Endothelial cell of umbilical vein (primary cell): Measurements from ENCODE around the gene GSDME. TPM values are rescaled to one million over a fixed set of nuclear protein-coding genes. Genes with fewer than 3 reads are reported as not detected.

ENCODE experiments used
- BruUV-seq: library from RNA; stranded (reverse); fragments of 400-500 nt; replicated peaks from 2 replicates; lab custom pipeline; 2021; lab: Mats Ljungman, UMichigan
- CTCF ChIA-PET: fragments of 300-600, 350-600 bp; sonication (Branson Sonifier 250); formaldehyde crosslinking; loops from one replicate; lab custom pipeline; 2021; ENCODE audit warnings: antibody characterized with exemption, inconsistent platforms; lab: Charles Lee
- POLR2A ChIA-PET: fragments of 300-600, 350-600 bp; sonication (Branson Sonifier 250); formaldehyde crosslinking; loops from one replicate; lab custom pipeline; 2021; ENCODE audit warnings: antibody characterized with exemption, inconsistent platforms; lab: Charles Lee
- DNase-seq: peaks from one replicate; pipeline ENCODE4 v3.0.0-alpha.2; 2011; ENCODE audit warnings: low read depth, low spot score
- FAIRE-seq: peaks from 2 replicates; lab custom pipeline; 2011; peaks lifted over from hg19 to GRCh38; lab: Jason Lieb, UNC
- H2AFZ ChIP-seq: 2 replicates; pipeline ENCODE4 v1.6.0; 2012; ENCODE audit warnings: low read depth, low read length, control low read depth, inconsistent platforms
- H3K27ac ChIP-seq: 2 replicates; pipeline ENCODE4 v1.5.1; 2011; ENCODE audit warnings: low read depth, mild to moderate bottlenecking, control low read depth, low read length, moderate library complexity; ENCODE audit not compliant: insufficient read depth
- H3K27me3 ChIP-seq, 2 experiments: 2 replicates each; pipeline versions ENCODE4 v1.6.0 to v1.6.1; 2011; ENCODE audit warnings: low read length in 2 of 2, mixed read lengths in 1 of 2; ENCODE audit not compliant: control insufficient read depth in 2 of 2, insufficient read depth in 2 of 2
- H3K36me3 ChIP-seq, 2 experiments: 2 replicates in 1 of 2; 3 replicates in 1 of 2; pipeline ENCODE4 v1.5.1; 2011; ENCODE audit warnings: low read length in 2 of 2, mild to moderate bottlenecking in 1 of 2, moderate library complexity in 1 of 2; ENCODE audit not compliant: control insufficient read depth in 2 of 2, insufficient read depth in 2 of 2; ENCODE audit errors: extremely low read depth in 1 of 2
- H3K4me1 ChIP-seq: 3 replicates; pipeline ENCODE4 v1.5.1; 2011; ENCODE audit warnings: mild to moderate bottlenecking, low read length; ENCODE audit not compliant: control insufficient read depth, insufficient read depth; ENCODE audit errors: extremely low read depth
- H3K4me2 ChIP-seq: 2 replicates; pipeline ENCODE4 v1.6.1; 2011; ENCODE audit warnings: low read length, control low read depth, mixed read lengths; ENCODE audit not compliant: insufficient read depth
- H3K4me3 ChIP-seq, 3 experiments: fragments of 200-600 bp in 1 of 3; sonication (generic), shearing (Covaris generic) in 1 of 3; replicated peaks in 1 of 3; 2 replicates each; pipeline ENCODE4 v1.5.1; 2011 to 2016; ENCODE audit warnings: control low read depth in 3 of 3, low read length in 3 of 3, mild to moderate bottlenecking in 2 of 3, inconsistent platforms in 1 of 3, low read depth in 1 of 3, moderate library complexity in 1 of 3; ENCODE audit not compliant: insufficient read depth in 1 of 3
- H3K79me2 ChIP-seq: 2 replicates; pipeline ENCODE4 v1.6.0; 2012; ENCODE audit warnings: low read length, inconsistent platforms; ENCODE audit not compliant: control insufficient read depth, insufficient read depth
- H3K9ac ChIP-seq: replicated peaks from 2 replicates; pipeline ENCODE3; 2011; ENCODE audit warnings: low read length, control low read depth; ENCODE audit not compliant: insufficient read depth; ENCODE audit errors: extremely low read depth
- H3K9me1 ChIP-seq: replicated peaks from 3 replicates; pipeline ENCODE4 v1.6.0; 2011; ENCODE audit warnings: mild to moderate bottlenecking, low read length; ENCODE audit not compliant: control insufficient read depth, insufficient read depth; ENCODE audit errors: extremely low read depth
- H3K9me3 ChIP-seq: replicated peaks from 2 replicates; pipeline ENCODE4 v1.5.1; 2012; ENCODE audit warnings: low read length, inconsistent platforms; ENCODE audit not compliant: control insufficient read depth, insufficient read depth
- H4K20me1 ChIP-seq: replicated peaks from 2 replicates; pipeline ENCODE3; 2011; ENCODE audit warnings: mild to moderate bottlenecking, low read length; ENCODE audit not compliant: control insufficient read depth, insufficient read depth; ENCODE audit errors: extremely low read depth
- CTCF ChIP-seq, 2 donors: IDR thresholded peaks; 1 replicate in 1 of 2; 2 replicates in 1 of 2; pipeline ENCODE4 v1.5.1; 2011; ENCODE audit warnings: low read length in 2 of 2, mild to moderate bottlenecking in 2 of 2, moderate library complexity in 2 of 2, control low read depth in 1 of 2, inconsistent platforms in 1 of 2, low read depth in 1 of 2; ENCODE audit not compliant: insufficient read depth in 1 of 2; ENCODE audit errors: extremely low read depth in 1 of 2
- EZH2 ChIP-seq: IDR thresholded peaks from 2 replicates; pipeline ENCODE4 v1.6.1; 2012; ENCODE audit warnings: borderline replicate concordance, low read depth, mild to moderate bottlenecking, moderate library complexity, low read length, inconsistent platforms; ENCODE audit not compliant: severe bottlenecking
- FOS ChIP-seq: IDR thresholded peaks from 2 replicates; pipeline ENCODE4 v1.6.1; 2011; ENCODE audit warnings: mild to moderate bottlenecking, low read length, moderate library complexity, borderline replicate concordance; ENCODE audit not compliant: insufficient read depth
- GATA2 ChIP-seq: IDR thresholded peaks from 2 replicates; pipeline ENCODE4 v1.7.0; 2011; ENCODE audit warnings: low read depth, mild to moderate bottlenecking, moderate library complexity, mixed read lengths, low read length; ENCODE audit not compliant: insufficient read length, insufficient read depth
- JUN ChIP-seq: IDR thresholded peaks from 2 replicates; pipeline ENCODE4 v1.6.1; 2011; ENCODE audit warnings: borderline replicate concordance, low read depth; ENCODE audit not compliant: insufficient read length, insufficient read depth
- MAX ChIP-seq: IDR thresholded peaks from 2 replicates; pipeline ENCODE4 v1.6.1; 2011; ENCODE audit not compliant: insufficient read depth, insufficient read length
- MYC ChIP-seq: IDR thresholded peaks from one replicate; pipeline ENCODE4 v1.6.1; 2011; ENCODE audit warnings: mild to moderate bottlenecking, low read depth, low read length
- POLR2A ChIP-seq: IDR thresholded peaks from 2 replicates; pipeline ENCODE4 v1.6.1; 2012; ENCODE audit warnings: low read depth, mild to moderate bottlenecking, control low read depth, low read length
- POLR2AphosphoS5 ChIP-seq: IDR thresholded peaks from 2 replicates; pipeline ENCODE4 v1.6.1; 2012; ENCODE audit warnings: low read depth, mild to moderate bottlenecking, control low read depth, low read length, moderate library complexity; ENCODE audit not compliant: insufficient read depth
- dilution Hi-C: fragments of 300-500 bp; cut with MboI; formaldehyde crosslinking; loops from one replicate; pipeline ENCODE4 v1.15.0; 2019; ENCODE audit warnings: low sequenced_read_pairs; ENCODE audit not compliant: extremely low pct_ligation_motif_present
- intact Hi-C: fragments of 100-400 bp; cut with micrococcal nuclease; formaldehyde crosslinking; loops from one replicate; pipeline ENCODE4 v1.10.0; 2022
- polyA plus RNA-seq, 4 experiments: library from polyadenylated mRNA; depleted of rRNA in 3 of 4; stranded (reverse) in 3 of 4; unstranded in 1 of 4; fragments of >200 nt; gene quantifications; 2 replicates each; pipeline versions ENCODE4 v1.2.1 to v1.2.3, GENCODE V29; 2011 to 2012; ENCODE audit warnings: missing spikeins in 1 of 4
- total RNA-seq: library from RNA; stranded (reverse); gene quantifications from 2 replicates; pipeline ENCODE4 v1.2.3, GENCODE V29; 2021

The GSDME gene
- total and polyA plus RNA-seq, 2 donors (not counting 3 experiments of a cell fraction or from before 2014, with no cell fraction given) = 21.1 to 23.4 TPM

GRCh38 chr7:24788961-24789576, 31.8 kb upstream of the GSDME start:
- no peak for DNase-seq

More at GRCh38 chr7:24788961-24789576, 31.8 kb upstream of the GSDME start:
- FAIRE-seq = no peak
- no peaks in the 10 kb centered on the region for H3K9me1 ChIP-seq
- H3K4me3 ChIP-seq = no peak overlapping the region
- intact Hi-C loops = no loop called here
- no peaks in the 10 kb centered on the region for H3K9me3 ChIP-seq
- no TSS peak for BruUV-seq
- H3K79me2 ChIP-seq = no peaks in the 10 kb centered on the region
- no peak overlapping the region for H3K9ac ChIP-seq
- peaks cover 7% of the 10 kb centered on the region for H3K4me1 ChIP-seq
- dilution Hi-C loops = no loop called here
- no peak overlapping the region for H3K4me2 ChIP-seq
- H3K36me3 ChIP-seq = no peaks in the 10 kb centered on the region
- POLR2A ChIA-PET = no interaction called here
- H3K27ac ChIP-seq = no peak overlapping the region
- CTCF ChIA-PET = interaction anchor here (0.7 to 1.3 kb wide), 5 partner anchors 12 to 281 kb away, joined by 3 to 5 read pairs (median 3); no protein-coding TSS in a partner anchor
- no peaks in the 10 kb centered on the region for H4K20me1 ChIP-seq
- no peak overlapping the region for H2AFZ ChIP-seq
- H3K27me3 ChIP-seq = no peaks in the 10 kb centered on the region
- TF ChIP-seq EZH2 = no peak
- TF ChIP-seq POLR2A = no peak
- TF ChIP-seq FOS = no peak
- TF ChIP-seq MAX = no peak
- TF ChIP-seq GATA2 = no peak
- no peak for TF ChIP-seq JUN
- TF ChIP-seq CTCF (IDR thresholded peaks at IDR 0.05; ENCODE audit: extremely low read depth in 1 of 2, insufficient read depth in 1 of 2, low read depth in 1 of 2, low read length in 2 of 2) = no peak
- TF ChIP-seq POLR2AphosphoS5 = no peak
- TF ChIP-seq MYC = no peak
